ENCODE data around the gene ARRB1.
"Not testable (repeated sequence)": the region's sequence is repeated elsewhere in the genome, so short reads cannot be mapped to it uniquely, and the experiment has no call there.

The ARRB1 gene

GRCh38 chr11:75351541-75351790, at the start of gene ARRB1:
Gene ARRB1 (minus strand): TSS chr11:75351661. CDS start chr11:75351607, 54 bp downstream.
- DNase-seq, result no peak

DNA sequence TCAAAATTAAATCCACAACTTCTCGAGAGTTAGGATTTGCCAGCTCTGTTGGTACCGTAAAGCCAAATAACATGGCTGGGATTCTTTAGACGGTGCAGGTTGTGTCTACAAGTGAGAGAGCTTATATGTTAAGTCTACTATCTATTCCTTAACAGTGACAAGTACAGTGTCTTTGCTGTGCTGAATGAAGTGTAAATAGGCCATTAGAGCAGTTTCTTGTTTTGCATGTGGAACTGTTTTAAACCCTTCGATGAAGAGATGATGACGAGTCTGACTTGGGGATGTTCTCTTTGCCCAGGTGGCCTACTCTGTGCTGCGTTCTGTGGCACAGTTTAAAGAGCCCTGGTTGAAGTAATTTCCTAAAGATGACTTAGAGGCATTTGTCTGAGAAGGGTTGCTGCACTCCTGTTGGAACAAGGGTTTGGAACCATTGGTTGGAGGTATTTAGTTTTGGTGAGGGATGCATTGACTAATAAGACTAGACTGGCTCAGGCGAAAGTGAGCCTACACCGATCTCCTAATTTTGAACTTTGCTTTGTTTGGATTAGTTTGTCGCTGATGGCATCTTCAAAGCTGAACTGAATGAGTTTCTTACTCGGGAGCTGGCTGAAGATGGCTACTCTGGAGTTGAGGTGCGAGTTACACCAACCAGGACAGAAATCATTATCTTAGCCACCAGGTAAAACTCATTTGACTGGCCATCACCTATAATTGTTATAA, 48.8 kb upstream of the ARRB1 start:
- DNase-seq, result no peak

DNA sequence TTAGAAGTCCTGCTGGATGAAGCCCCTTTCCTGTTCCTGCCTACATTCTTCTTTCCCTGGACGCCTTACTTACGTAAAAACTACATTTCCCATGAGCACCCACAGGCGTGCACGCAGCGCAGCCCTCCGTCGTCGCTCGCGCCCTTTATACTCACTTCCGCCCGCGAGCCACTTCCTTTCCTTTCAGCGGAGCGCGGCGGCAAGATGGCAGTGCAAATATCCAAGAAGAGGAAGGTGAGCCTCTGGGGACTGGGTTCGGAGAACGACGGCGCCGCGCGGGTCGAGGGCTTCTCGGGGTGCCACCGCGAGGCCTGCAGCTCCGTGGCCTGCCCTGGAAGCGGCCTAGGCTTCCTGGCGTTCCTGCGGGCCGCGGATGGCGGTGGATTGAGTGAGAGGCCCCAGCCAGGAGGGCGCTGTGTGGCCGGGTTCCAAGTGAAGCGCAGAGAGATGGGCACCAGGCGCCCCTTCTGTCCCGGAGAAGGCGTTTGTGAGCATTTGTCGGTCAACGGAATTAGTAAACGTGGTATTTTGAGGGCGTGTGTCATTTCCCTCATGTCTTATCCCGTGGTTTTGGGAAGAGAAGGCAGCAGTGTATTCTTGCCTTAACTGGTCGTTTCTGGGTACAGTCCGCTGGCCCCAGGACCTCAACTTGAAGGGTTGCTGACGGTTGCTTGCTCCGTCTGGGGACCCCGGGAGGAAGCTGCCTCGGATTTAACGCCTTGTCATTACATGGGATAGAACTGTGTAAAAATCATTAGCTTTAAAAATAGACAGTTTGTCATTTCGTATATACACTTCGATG, 48.1 kb upstream of the ARRB1 start, which contains the start of gene RPS3:
Gene RPS3 (plus strand): TSS at position 175 of the 802 bp plus-strand sequence. CDS start 30 bp downstream, at position 205.
- peak; percentile 50 for DNase-seq

GRCh38 chr11:75398906-75399305, 47.4 kb upstream of the ARRB1 start:
- no peak for DNase-seq

DNA sequence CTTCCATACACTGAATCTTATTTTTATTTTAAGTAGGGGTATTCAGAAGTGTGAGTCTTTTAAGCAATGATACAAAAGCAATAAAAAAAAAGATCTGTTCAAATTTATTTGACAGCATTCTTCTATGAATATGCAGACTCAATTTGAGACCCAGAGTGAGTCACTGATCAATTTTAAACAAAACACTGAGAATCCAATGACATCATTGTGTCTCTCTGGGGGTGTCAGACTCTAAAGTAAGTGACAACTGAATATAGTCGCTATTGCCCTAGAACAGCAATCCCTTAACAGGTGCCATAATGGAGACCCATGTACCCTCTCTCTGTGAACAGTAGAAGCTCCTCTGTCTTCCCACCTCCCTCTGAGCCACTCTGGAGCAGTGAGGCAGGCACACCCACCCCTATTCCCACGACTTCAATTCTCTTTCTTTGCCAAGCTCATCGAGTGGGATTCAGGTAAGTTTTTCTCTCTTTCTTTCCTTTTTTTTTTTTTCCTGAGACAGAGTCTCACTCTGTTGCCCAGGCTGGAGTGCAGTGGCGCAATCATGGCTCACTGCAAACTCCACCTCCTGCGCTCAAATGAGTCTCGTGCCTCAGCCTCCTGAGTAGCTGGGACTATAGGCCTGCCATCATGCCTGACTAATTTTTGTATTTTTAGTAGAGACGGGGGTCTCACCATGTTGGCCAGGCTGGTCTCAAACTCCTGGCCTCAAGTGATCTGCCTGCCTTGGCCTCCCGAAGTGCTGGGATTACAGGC, 42.8 kb upstream of the ARRB1 start:
- DNase-seq, result no peak

- DNase-seq, result no peak
Observed at GRCh38 chr11:75389925-75390324, 38.5 kb upstream of the ARRB1 start.

DNA sequence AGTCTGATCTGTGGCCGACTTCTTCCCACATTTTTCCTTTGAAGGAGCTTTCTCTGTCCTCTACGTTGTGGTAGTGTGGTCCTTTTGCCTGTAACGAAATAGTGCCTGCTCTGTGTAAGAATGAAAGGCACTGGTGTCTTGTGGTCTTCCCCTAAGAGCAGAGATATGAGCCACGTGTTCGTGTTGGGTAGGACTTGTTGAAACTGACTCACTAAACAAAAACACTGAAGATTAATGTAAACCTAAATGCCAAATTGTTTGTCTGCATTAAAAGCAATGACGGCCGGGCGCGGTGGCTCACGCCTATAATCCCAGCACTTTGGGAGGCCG, 37.8 kb upstream of the ARRB1 start:
- no peak for DNase-seq

GRCh38 chr11:75388386-75389275, 37.2 kb upstream of the ARRB1 start:
- peak; percentile 68 for DNase-seq

- no peak for DNase-seq
Observed at GRCh38 chr11:75387736-75388294, 36.4 kb upstream of the ARRB1 start.

GRCh38 chr11:75386942-75387630, 35.6 kb upstream of the ARRB1 start:
- DNase-seq, result no peak

DNA sequence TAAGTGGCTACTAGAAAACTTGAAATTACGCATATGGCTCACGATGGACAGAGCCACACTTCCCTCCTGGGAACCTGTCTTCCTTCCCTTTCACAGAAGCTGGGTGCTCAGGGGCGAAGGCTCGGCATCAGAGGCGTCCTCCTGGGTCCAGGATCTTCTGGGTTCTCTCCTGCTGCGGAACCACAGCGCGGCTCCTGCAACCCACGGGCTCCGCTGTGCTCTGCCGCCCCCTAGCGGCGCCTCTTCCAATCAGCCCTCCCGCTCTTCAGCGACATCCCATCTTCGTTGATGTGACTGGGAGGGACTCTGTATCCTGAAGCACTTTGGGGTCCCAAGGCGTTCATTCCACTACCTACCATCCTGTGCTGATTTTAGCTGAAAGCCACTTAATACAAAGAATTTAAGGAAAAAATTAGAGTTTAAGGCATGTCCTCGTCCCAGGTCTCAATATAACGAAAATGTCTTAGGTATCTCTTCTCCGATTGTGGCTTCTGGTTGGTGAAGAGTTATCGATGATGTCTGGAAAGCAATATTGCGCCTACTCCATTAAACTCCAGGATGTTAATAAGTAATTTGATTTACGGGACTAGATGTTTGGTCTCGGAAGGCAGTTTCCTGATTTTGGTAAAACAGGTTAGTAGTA, 33.1 kb upstream of the ARRB1 start:
- no peak for DNase-seq

GRCh38 chr11:75383246-75383645, 31.8 kb upstream of the ARRB1 start:
- no peak for DNase-seq

DNA sequence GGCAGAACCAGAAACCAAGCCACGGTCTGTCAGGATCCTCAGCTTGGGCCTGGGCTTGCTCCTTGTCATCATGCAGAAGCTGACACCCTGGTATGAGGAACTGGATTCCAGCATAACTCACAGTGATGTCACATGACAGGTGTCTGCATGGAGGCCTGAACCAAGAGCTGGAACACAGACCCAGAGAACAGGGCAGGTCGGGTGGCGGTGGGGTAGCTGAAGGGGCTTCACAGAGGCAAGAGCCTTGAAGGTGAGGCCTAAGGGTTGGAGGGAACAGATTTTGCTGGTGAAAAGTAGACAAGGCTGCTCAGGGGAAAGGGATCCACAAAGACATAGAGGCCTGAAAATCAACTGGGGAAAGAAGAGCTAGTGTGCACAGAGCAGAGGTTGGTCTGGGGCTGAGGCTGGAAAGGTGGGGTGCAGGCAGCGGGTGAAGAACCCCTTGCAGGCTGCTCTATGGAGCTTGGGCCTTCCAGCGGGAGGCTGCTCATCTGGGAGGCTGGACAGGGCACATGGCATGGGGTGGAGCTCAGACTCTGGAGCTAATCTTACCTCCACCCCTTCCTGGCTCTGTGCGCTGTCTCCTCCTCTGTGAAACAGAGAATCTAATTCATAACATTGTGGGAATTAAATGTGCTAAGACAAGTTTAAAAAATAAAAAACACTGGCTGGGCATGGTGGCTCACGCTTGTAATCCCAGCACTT, 29.4 kb upstream of the ARRB1 start:
- DNase-seq, result no peak

GRCh38 chr11:75380245-75380644, 28.8 kb upstream of the ARRB1 start:
- DNase-seq, result no peak

DNA sequence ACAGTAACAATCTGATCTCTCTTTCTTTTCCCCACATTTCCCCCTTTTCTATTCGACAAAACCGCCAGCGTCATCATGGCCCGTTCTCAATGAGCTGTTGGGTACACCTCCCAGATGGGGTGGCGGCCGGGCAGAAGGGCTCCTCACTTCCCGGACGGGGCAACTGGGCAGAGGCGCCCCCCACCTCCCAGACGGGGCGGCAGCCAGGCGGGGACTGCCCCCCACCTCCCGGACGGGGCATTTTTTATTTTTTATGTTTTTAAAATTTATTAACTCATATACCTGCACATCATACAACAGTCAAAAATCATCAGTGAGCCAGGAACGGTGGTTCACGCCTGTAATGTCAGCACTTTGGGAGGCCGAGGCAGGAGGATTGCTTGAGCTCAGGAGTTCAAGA, 27.3 kb upstream of the ARRB1 start:
- not testable (repeated sequence) for DNase-seq

DNA sequence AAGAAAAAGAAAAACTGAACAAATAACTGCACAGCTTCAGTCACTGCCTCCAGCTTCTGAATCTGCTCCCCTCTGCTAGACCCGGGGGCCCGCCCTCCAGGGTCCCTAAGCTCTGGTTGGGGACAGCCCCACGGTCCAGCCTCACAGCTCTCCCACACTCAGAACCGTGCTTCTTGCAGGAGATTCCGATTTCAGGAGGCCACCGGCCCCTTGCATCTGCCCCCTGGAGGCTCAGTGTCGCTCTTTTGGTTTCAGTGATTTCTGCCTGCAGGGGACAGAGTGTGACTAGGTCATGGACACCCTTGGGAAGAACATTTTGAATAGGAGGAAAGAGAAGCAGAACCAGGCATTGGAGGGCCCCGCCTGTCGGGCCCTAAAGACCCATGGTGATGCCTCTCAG, 24.7 kb upstream of the ARRB1 start:
- DNase-seq, result no peak

- no peak for DNase-seq
Observed at GRCh38 chr11:75375626-75376025, 24.2 kb upstream of the ARRB1 start.

- no peak for DNase-seq
Observed at GRCh38 chr11:75374646-75375045, 23.2 kb upstream of the ARRB1 start.

- DNase-seq, result no peak
Observed at GRCh38 chr11:75373201-75373600, 21.7 kb upstream of the ARRB1 start.

- no peak for DNase-seq
Observed at GRCh38 chr11:75371949-75372876, 20.8 kb upstream of the ARRB1 start.
